NCI-H1105 treated with DMSO at 0.1 percent for 48 hours (cell line): Measurements from ENCODE around the gene RTP2.

Source experiments
- DNase-seq: peaks from one replicate; lab custom pipeline; 2025; lab: John Stamatoyannopoulos, UW

The RTP2 gene, protein sequence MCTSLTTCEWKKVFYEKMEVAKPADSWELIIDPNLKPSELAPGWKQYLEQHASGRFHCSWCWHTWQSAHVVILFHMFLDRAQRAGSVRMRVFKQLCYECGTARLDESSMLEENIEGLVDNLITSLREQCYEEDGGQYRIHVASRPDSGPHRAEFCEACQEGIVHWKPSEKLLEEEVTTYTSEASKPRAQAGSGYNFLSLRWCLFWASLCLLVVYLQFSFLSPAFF

DNA sequence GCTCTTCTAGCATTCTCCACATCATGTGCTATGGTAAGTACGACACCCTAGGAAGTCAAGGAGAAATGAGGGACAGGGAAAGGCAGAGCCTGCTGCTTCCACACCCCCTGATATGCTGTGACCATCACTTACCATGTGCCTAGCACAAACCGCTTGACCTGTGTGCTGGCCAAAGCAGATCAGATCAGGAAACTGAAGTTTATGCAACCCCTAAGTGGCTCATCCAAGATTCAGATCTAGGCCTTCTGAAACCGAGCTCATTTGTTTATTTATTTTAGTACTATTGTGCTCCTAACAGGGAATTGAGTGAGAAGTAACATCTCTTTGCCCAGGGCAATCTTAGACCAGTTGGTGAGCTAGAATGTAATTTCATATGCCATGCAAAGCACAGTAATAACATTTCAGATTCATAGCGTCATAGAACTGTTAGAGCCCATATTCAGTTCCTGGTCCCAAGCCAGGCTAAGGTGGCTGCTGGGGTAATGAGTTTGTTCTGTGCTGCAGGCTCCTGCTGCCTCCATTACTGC lies at the start of gene RTP2:
TSS of gene RTP2 (minus strand) at position 51 of the 527 bp plus-strand sequence. CDS start 429 bp downstream, outside the sequence.
- DNase-seq, result no peak

GRCh38 chr3:187750513-187751123 lies 48.3 kb upstream of the RTP2 start:
- DNase-seq, result peak; percentile 73

- DNase-seq, result peak; percentile 98
Measured at GRCh38 chr3:187750006-187750512, 47.7 kb upstream of the RTP2 start.

- peak; percentile 84 for DNase-seq
Measured at GRCh38 chr3:187748050-187748481, 45.7 kb upstream of the RTP2 start.

DNA sequence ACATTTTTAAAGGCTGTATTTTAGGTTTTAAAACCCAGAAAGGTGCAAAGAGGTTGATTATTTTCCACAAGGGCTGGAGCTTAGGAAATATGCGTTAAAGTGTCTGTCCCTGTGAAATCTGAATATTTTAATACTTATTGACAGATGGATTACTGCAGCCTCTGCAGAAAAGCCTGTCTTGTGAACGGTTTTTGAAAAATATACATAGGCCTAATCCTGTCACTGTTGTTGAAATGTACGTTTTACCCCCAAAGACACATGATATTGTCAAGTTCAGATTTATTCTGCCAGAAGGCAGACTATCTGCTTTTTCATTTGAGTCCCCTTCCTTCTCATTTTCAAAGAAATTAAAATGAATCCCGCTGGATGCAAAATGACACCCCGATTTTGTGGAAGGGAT lies 45.1 kb upstream of the RTP2 start:
- DNase-seq, result no peak

GRCh38 chr3:187746442-187747281 lies 44.3 kb upstream of the RTP2 start:
- no peak for DNase-seq

GRCh38 chr3:187746059-187746441 lies 43.7 kb upstream of the RTP2 start:
- DNase-seq, result no peak

- peak; percentile 99 for DNase-seq
Measured at GRCh38 chr3:187745201-187746058, 43.1 kb upstream of the RTP2 start, which contains the start of gene BCL6. Gene BCL6, minus strand, starts transcription at chr3:187745468. Its CDS starts 11,775 bp downstream, at chr3:187733693.

DNA sequence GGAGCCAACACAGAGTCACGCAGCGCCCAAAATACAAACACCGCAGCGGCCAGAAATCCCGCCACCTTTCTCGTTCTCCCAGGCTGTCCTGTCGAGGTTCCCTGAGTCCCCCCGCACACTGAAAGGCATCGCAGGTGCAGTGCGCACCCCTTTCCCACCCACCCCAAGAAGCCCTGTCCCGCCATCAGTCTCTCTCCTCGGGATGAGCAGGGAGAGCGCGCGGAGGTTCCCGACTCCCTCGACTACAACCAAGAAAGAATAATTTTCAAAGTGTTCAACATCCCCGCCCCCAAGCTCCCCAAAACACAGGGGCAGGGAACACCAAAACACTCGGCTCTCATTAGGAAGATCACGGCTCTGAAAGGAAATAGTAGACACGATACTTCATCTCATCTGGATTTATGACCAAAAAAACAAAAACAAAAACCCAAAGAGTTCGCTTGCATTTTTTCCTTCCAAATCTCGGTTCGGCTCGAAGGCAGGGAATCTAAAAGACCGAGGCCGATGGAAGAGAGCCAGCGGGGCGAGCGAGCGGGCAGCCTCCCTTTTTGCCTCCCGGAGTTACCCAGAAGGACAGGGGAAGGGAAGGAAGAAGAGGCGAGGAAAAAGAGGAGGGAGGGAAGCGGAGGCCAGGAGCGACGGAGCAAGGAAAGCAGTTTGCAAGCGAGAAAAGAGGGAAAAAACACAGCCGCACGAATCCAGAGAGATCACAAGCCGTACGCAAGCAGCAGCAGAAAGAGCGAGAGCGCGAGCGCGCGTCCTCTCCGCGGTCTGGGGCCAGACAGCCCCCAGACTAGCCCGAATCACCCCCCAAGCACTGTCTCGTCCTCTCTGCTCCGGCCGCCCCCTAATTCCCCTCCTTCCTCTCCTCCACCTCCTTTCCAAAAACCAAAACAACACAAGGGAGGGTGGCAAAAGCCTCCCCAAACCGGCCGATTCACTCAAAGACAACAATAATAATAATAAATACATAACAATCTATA lies 42.1 kb upstream of the RTP2 start:
- peak; percentile 68 for DNase-seq

GRCh38 chr3:187743195-187744141 lies 41.1 kb upstream of the RTP2 start:
- DNase-seq, result peak; percentile 62

- DNase-seq, result peak; percentile 78
Measured at GRCh38 chr3:187742351-187743171, 40.2 kb upstream of the RTP2 start.

DNA sequence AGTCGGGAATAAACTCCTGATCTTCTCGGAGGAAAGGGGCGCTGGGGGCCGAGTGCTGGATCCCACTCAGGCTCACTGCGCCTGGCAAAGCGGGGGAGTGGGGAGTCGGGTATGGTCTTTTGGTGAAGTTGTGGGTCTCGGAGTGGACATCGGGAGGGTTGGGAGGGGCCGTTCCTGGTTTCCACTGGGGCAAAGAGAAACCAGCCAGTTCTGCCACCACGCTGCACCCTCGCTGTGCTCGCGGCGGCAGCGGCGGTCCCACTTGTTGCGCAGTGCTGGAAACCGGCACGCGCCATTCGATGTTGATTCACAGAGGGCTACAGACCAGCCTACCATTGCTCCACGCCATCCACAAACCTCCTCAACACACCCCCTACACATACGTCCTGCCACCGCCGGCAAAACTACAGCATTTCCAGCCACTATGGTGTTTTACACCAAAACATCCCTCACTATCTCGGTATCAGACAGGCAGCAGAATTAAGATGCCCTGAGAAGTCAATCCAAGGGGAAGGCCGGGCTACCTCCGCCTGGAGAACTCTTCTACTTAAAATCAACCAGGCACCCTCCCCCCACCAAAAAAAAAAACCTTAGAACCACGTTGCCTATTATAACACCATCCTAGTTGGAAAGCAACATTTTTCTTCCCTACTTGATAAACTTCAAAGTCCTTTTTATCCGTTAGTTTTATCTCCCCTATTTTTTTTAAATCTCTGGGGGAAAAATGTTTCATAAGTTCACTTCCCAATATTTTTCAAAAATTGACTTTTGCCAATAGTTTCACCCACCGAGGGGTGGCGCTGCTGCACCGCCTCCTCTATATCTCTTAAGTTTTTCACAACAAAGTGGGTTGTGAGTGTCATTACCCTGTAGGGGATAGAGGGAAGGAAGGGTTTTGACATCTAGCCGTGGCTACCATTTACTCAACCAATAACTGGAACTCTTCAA lies 39.3 kb upstream of the RTP2 start:
- DNase-seq, result peak; percentile 90

DNA sequence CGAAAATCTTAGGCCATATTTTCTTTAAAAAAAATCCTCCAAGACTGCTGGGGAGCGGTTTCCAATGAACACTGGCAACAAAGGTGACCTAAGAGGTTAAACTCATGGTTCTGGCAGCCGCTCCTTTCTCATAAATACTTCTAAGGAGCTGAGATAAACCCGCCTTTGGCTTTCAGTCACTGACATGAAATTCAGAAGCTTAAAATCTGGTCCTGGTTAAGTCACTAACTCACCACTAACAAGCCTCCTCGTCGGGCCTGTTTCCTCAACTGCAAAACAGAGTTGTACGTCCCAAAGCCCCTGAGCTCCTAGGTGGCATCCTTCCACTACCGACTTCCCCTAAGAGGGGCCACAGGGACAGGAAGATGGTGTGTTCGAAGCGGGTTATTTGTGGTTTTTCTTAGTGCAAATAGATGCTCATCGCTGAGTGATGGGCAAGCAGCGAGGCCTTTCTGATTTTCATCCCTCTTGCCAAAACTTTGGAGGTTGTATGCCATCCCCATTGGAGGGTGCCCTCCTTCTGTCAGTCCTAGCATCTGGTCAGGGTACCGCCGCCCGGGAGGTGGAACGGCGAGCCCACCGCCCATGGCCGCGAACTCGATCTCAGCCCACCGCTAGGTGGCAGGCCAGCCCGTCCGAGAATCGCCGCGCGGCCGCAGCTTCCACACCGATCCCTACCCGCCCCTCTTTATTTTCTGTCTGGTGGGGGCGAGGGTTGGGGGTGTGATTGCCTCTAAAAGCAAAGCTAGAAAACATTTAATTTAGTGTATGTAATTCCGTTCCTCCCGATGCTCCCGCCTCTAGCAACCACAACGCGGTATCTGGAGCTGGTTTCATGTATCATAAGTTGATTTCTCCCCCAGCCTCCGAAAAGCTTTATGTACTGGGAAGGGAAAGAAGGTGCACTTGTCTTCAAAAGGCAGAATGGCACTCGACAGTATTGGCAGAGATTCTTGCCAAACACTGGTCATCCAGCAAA lies 38.4 kb upstream of the RTP2 start:
- peak; percentile 87 for DNase-seq

GRCh38 chr3:187739561-187740332 lies 37.4 kb upstream of the RTP2 start:
- DNase-seq, result peak; percentile 89

- DNase-seq, result no peak
Measured at GRCh38 chr3:187739094-187739560, 36.8 kb upstream of the RTP2 start.
